ENCODE data around the gene PXN.

GRCh38 chr12:120242275-120242799 lies 23.2 kb downstream of the PXN start:
- no peak for TF ChIP-seq CTCF (IDR thresholded peaks at IDR 0.05 in 2 of 3, conservative IDR thresholded peaks at IDR 0.05 in 1 of 3; ENCODE audit: control insufficient read depth in 2 of 3, extremely low read depth in 1 of 3, insufficient read depth in 1 of 3, low read depth in 3 of 3, low read length in 3 of 3)
- TF ChIP-seq, protein P1, sequence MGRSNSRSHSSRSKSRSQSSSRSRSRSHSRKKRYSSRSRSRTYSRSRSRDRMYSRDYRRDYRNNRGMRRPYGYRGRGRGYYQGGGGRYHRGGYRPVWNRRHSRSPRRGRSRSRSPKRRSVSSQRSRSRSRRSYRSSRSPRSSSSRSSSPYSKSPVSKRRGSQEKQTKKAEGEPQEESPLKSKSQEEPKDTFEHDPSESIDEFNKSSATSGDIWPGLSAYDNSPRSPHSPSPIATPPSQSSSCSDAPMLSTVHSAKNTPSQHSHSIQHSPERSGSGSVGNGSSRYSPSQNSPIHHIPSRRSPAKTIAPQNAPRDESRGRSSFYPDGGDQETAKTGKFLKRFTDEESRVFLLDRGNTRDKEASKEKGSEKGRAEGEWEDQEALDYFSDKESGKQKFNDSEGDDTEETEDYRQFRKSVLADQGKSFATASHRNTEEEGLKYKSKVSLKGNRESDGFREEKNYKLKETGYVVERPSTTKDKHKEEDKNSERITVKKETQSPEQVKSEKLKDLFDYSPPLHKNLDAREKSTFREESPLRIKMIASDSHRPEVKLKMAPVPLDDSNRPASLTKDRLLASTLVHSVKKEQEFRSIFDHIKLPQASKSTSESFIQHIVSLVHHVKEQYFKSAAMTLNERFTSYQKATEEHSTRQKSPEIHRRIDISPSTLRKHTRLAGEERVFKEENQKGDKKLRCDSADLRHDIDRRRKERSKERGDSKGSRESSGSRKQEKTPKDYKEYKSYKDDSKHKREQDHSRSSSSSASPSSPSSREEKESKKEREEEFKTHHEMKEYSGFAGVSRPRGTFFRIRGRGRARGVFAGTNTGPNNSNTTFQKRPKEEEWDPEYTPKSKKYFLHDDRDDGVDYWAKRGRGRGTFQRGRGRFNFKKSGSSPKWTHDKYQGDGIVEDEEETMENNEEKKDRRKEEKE (IDR thresholded peaks at IDR 0.05) = no peak
- no peak for TF ChIP-seq TAF1 (IDR thresholded peaks at IDR 0.05; ENCODE audit: borderline replicate concordance, low read depth, low read length)
- no peak for TF ChIP-seq MTA3 (IDR thresholded peaks at IDR 0.05; ENCODE audit: borderline replicate concordance, low read length)
- no peak for TF ChIP-seq ZNF207 (IDR thresholded peaks at IDR 0.05; ENCODE audit: borderline replicate concordance)
- no peak for TF ChIP-seq MAX (IDR thresholded peaks at IDR 0.05; ENCODE audit: low read depth, low read length)
- no peak for TF ChIP-seq EZH2 (IDR thresholded peaks at IDR 0.05; ENCODE audit: borderline replicate concordance, control insufficient read depth, low read depth, low read length)
- TF ChIP-seq BRCA1 (IDR thresholded peaks at IDR 0.05; ENCODE audit: low read depth, low read length) = no peak
- no peak for TF ChIP-seq CBX5 (IDR thresholded peaks at IDR 0.05; ENCODE audit: low read depth)
- TF ChIP-seq POLR2A (IDR thresholded peaks at IDR 0.05; ENCODE audit: low read depth, low read length) = no peak
